ENCODE results near the gene SOCS4.

- TF ChIP-seq CTCF (IDR thresholded peaks at IDR 0.05 in 4 of 5, conservative IDR thresholded peaks at IDR 0.05 in 1 of 5), result no peak
- TF ChIP-seq POLR2A (IDR thresholded peaks at IDR 0.05), result no peak
These were observed 38.4 kb downstream of the SOCS4 start for GRCh38 chr14:55065411-55065810.
